IMR-90 (cell line): ENCODE data around the gene ADAMTS12. TPM values are rescaled to one million over a fixed set of nuclear protein-coding genes. Genes with fewer than 3 reads are reported as not detected.

Source experiments
- ATAC-seq: fragments of 200-7000 bp; cut with Tn5 transposase; 2 replicates; pipeline ENCODE4 v1.9.1; 2020; ENCODE audit warnings: low read depth, mild to moderate bottlenecking, moderate library complexity
- BruUV-seq: library from RNA; stranded (reverse); fragments of 400-500 nt; replicated peaks from 2 replicates; lab custom pipeline; 2021; lab: Mats Ljungman, UMichigan
- CTCF ChIA-PET: fragments of 300-600 bp; formaldehyde crosslinking; extraction: SDS; loops from one replicate; lab custom pipeline; 2021; ENCODE audit warnings: antibody characterized with exemption; lab: Yijun Ruan, JAX
- POLR2A ChIA-PET: fragments of 300-600 bp; sonication (Branson Sonifier 250); formaldehyde crosslinking; loops from one replicate; lab custom pipeline; 2022; ENCODE audit warnings: antibody characterized with exemption; ENCODE audit not compliant: unreplicated experiment; lab: Charles Lee
- DNase-seq: peaks from one replicate; pipeline ENCODE4 v3.0.0; 2013
- H2AFZ ChIP-seq: replicated peaks from 2 replicates; pipeline ENCODE3; 2013; ENCODE audit warnings: low read length, mild to moderate bottlenecking; ENCODE audit not compliant: poor library complexity
- H2AK5ac ChIP-seq: 2 replicates; pipeline ENCODE4 v1.6.1; 2013; ENCODE audit warnings: low read depth, low read length, inconsistent platforms
- H2AK9ac ChIP-seq: replicated peaks from 2 replicates; pipeline ENCODE3; 2013; ENCODE audit warnings: mild to moderate bottlenecking, low read depth, low read length, moderate library complexity; ENCODE audit not compliant: poor library complexity
- H2BK120ac ChIP-seq: 2 replicates; pipeline ENCODE4 v1.6.1; 2013; ENCODE audit warnings: low read depth, low read length, inconsistent platforms
- H2BK15ac ChIP-seq: 3 replicates; pipeline ENCODE4 v1.6.1; 2013; ENCODE audit warnings: low read depth, low read length, inconsistent platforms
- H2BK20ac ChIP-seq: 2 replicates; pipeline ENCODE4 v1.6.1; 2013; ENCODE audit warnings: low read depth, mild to moderate bottlenecking, inconsistent platforms, low read length, moderate library complexity
- H2BK5ac ChIP-seq: 2 replicates; pipeline ENCODE4 v1.6.1; 2013; ENCODE audit warnings: mild to moderate bottlenecking, low read depth, low read length, inconsistent platforms; ENCODE audit not compliant: poor library complexity, severe bottlenecking
- H3K14ac ChIP-seq: replicated peaks from 2 replicates; pipeline ENCODE4 v1.6.1; 2013; ENCODE audit warnings: low read depth, low read length, inconsistent platforms
- H3K18ac ChIP-seq: 2 replicates; pipeline ENCODE4 v1.6.1; 2013; ENCODE audit warnings: low read depth, low read length, control low read depth
- H3K23ac ChIP-seq: 2 replicates; pipeline ENCODE4 v1.6.1; 2013; ENCODE audit warnings: low read depth, low read length, inconsistent platforms
- H3K27ac ChIP-seq: 2 replicates; pipeline ENCODE4 v1.5.1; 2013; ENCODE audit warnings: mild to moderate bottlenecking, control low read depth, low read length; ENCODE audit not compliant: insufficient read depth
- H3K27me3 ChIP-seq: 2 replicates; pipeline ENCODE4 v1.6.1; 2013; ENCODE audit warnings: low read length; ENCODE audit not compliant: control insufficient read depth, insufficient read depth
- H3K36me3 ChIP-seq: 2 replicates; pipeline ENCODE4 v1.6.1; 2013; ENCODE audit warnings: low read length, mixed read lengths; ENCODE audit not compliant: control insufficient read depth, insufficient read depth
- H3K4ac ChIP-seq: 2 replicates; pipeline ENCODE4 v1.6.1; 2013; ENCODE audit warnings: low read depth, low read length, inconsistent platforms
- H3K4me1 ChIP-seq: 2 replicates; pipeline ENCODE4 v1.6.1; 2013; ENCODE audit warnings: low read length, mixed read lengths; ENCODE audit not compliant: control insufficient read depth, insufficient read depth
- H3K4me2 ChIP-seq: 2 replicates; pipeline ENCODE4 v1.6.1; 2013; ENCODE audit warnings: low read depth, mild to moderate bottlenecking, control low read depth, low read length, moderate library complexity
- H3K4me3 ChIP-seq: 2 replicates; pipeline ENCODE4 v1.5.1; 2013; ENCODE audit warnings: low read depth, mild to moderate bottlenecking, control low read depth, low read length, moderate library complexity; ENCODE audit not compliant: insufficient read depth
- H3K56ac ChIP-seq: 2 replicates; pipeline ENCODE4 v1.6.1; 2013; ENCODE audit warnings: low read length, inconsistent platforms; ENCODE audit not compliant: insufficient read depth; ENCODE audit errors: extremely low read depth
- H3K79me1 ChIP-seq, 2 experiments: 2 replicates each; pipeline ENCODE4 v1.6.1; 2013; ENCODE audit warnings: low read length in 2 of 2, inconsistent platforms in 1 of 2, low read depth in 1 of 2
- H3K9ac ChIP-seq: 2 replicates; pipeline ENCODE4 v1.6.1; 2013; ENCODE audit warnings: low read depth, low read length, control low read depth
- H3K9me1 ChIP-seq: 2 replicates; pipeline ENCODE4 v1.6.1; 2013; ENCODE audit warnings: low read length, inconsistent platforms; ENCODE audit not compliant: insufficient read depth
- H3K9me3 ChIP-seq: 2 replicates; pipeline ENCODE4 v1.6.1; 2013; ENCODE audit warnings: low read length; ENCODE audit not compliant: control insufficient read depth, insufficient read depth
- H4K20me1 ChIP-seq: 2 replicates; pipeline ENCODE4 v1.6.1; 2013; ENCODE audit warnings: low read length, inconsistent platforms; ENCODE audit not compliant: insufficient read depth
- H4K5ac ChIP-seq: 2 replicates; pipeline ENCODE4 v1.6.1; 2013; ENCODE audit warnings: mild to moderate bottlenecking, low read depth, low read length, control low read depth
- H4K8ac ChIP-seq, 2 experiments: 2 replicates each; pipeline ENCODE4 v1.6.1; 2013; ENCODE audit warnings: low read depth in 2 of 2, low read length in 2 of 2, control low read depth in 1 of 2, inconsistent platforms in 1 of 2
- H4K91ac ChIP-seq: 2 replicates; pipeline ENCODE4 v1.6.1; 2013; ENCODE audit warnings: low read depth, low read length, inconsistent platforms; ENCODE audit not compliant: insufficient read depth
- BHLHE40 ChIP-seq: fragments of 150-350 bp; IDR thresholded peaks from 2 replicates; pipeline ENCODE4 v1.6.1; 2016; ENCODE audit warnings: mild to moderate bottlenecking, low read depth, low read length
- CEBPB ChIP-seq: IDR thresholded peaks from 2 replicates; pipeline ENCODE4 v1.6.1; 2012; ENCODE audit warnings: low read depth, low read length, improper control_type of control experiment
- CHD1 ChIP-seq: IDR thresholded peaks from 2 replicates; pipeline ENCODE4 v1.6.1; 2012; ENCODE audit warnings: low read depth, low read length, improper control_type of control experiment
- CTCF ChIP-seq: conservative IDR thresholded peaks from 2 replicates; pipeline ENCODE4 v1.5.1; 2012; ENCODE audit warnings: mild to moderate bottlenecking, low read depth, low read length, improper control_type of control experiment
- ELK1 ChIP-seq: fragments of 150-350 bp; IDR thresholded peaks from 2 replicates; pipeline ENCODE4 v1.6.1; 2016; ENCODE audit warnings: low read depth, mild to moderate bottlenecking, low read length, moderate library complexity, borderline replicate concordance
- FOS ChIP-seq: fragments of 150-350 bp; IDR thresholded peaks from 2 replicates; pipeline ENCODE4 v1.6.1; 2016; ENCODE audit warnings: low read depth, low read length
- MAFK ChIP-seq: IDR thresholded peaks from 2 replicates; pipeline ENCODE4 v1.6.1; 2012; ENCODE audit warnings: low read depth, low read length, improper control_type of control experiment
- MAZ ChIP-seq: IDR thresholded peaks from 2 replicates; pipeline ENCODE4 v1.6.1; 2012; ENCODE audit warnings: low read depth, mild to moderate bottlenecking, low read length, improper control_type of control experiment, moderate library complexity, borderline replicate concordance
- MXI1 ChIP-seq: IDR thresholded peaks from 2 replicates; pipeline ENCODE4 v1.6.1; 2012; ENCODE audit warnings: low read depth, mild to moderate bottlenecking, low read length, moderate library complexity, borderline replicate concordance
- NFE2L2 ChIP-seq: fragments of 150-350 bp; IDR thresholded peaks from 2 replicates; pipeline ENCODE4 v1.6.1; 2016; ENCODE audit warnings: low read depth, mild to moderate bottlenecking, low read length
- POLR2A ChIP-seq: IDR thresholded peaks from 2 replicates; pipeline ENCODE4 v1.6.1; 2012; ENCODE audit warnings: mild to moderate bottlenecking, low read depth, low read length
- RAD21 ChIP-seq: IDR thresholded peaks from 2 replicates; pipeline ENCODE4 v1.6.1; 2012; ENCODE audit warnings: low read length, improper control_type of control experiment
- RCOR1 ChIP-seq: IDR thresholded peaks from 2 replicates; pipeline ENCODE4 v1.6.1; 2012; ENCODE audit warnings: mild to moderate bottlenecking, low read length, improper control_type of control experiment; ENCODE audit not compliant: insufficient replicate concordance
- RFX5 ChIP-seq: IDR thresholded peaks from 2 replicates; pipeline ENCODE4 v1.8.0; 2012; ENCODE audit warnings: low read depth, mild to moderate bottlenecking, low read length, moderate library complexity
- SMC3 ChIP-seq: fragments of 150-350 bp; IDR thresholded peaks from 2 replicates; pipeline ENCODE4 v1.6.1; 2016; ENCODE audit warnings: low read depth, mild to moderate bottlenecking, antibody characterized with exemption, low read length, moderate library complexity
- USF2 ChIP-seq: fragments of 150-350 bp; IDR thresholded peaks from 2 replicates; pipeline ENCODE4 v1.6.1; 2017; ENCODE audit warnings: mild to moderate bottlenecking, antibody characterized with exemption, low read length, low read depth
- WGBS, 2 experiments: methylation state at CpG; one replicate each; pipeline versions ENCODE4 v1.1.5 to v1.1.7; 2013; ENCODE audit warnings: missing lambda C conversion rate in 2 of 2; ENCODE audit not compliant: insufficient read length in 1 of 2; ENCODE audit errors: extremely low coverage in 2 of 2; 5-methylcytosine and 5-hydroxymethylcytosine counted together
- dilution Hi-C: fragments of 300-500 bp; cut with HindIII; formaldehyde crosslinking; loops from one replicate; pipeline ENCODE4 v1.14.3; 2018; ENCODE audit warnings: low sequenced_read_pairs; ENCODE audit not compliant: unreplicated experiment
- in situ Hi-C: fragments of 300-500 bp; cut with MboI; formaldehyde crosslinking; loops from 3 replicates; pipeline ENCODE4 v1.14.3; 2019; ENCODE audit warnings: low sequenced_read_pairs, inconsistent platforms, mixed read lengths
- intact Hi-C: fragments of 100-400 bp; cut with micrococcal nuclease; formaldehyde crosslinking; loops from 2 replicates; pipeline ENCODE4 v1.10.0; 2022
- polyA plus RNA-seq, 3 experiments: library from polyadenylated mRNA; depleted of rRNA; stranded (reverse); fragments of >200 nt; gene quantifications; 2 replicates each; pipeline ENCODE4 v1.2.3, GENCODE V29; 2012; ENCODE audit warnings: low replicate concordance in 1 of 3
- total RNA-seq: library from RNA; depleted of rRNA; stranded (reverse); fragments of >200 nt; gene quantifications from 2 replicates; pipeline ENCODE4 v1.2.3, GENCODE V29; 2012

ADAMTS12 gene
- total and polyA plus RNA-seq, 2 of the 4 experiments (the other 2 are of a cell fraction) = 27.3 to 51.3 TPM

- H4K91ac ChIP-seq = no peak overlapping the region
- no peak overlapping the region for H2AK5ac ChIP-seq
- dilution Hi-C loops = no loop called here
- DNase-seq (no peak), ATAC-seq (no peak)
- H4K5ac ChIP-seq = no peak overlapping the region
- no peak overlapping the region for H3K4me3 ChIP-seq
- H3K9ac ChIP-seq = no peak overlapping the region
- no CpG with 5 or more reads among the region's 6 CpGs for WGBS, 2 experiments
- no peak overlapping the region for H3K4ac ChIP-seq
- no peak overlapping the region for H2AK9ac ChIP-seq
- H4K8ac ChIP-seq = no peak overlapping the region
- no peaks in the 10 kb centered on the region for H3K27me3 ChIP-seq
- H2BK20ac ChIP-seq = no peak overlapping the region
- H2BK120ac ChIP-seq = no peak overlapping the region
- H3K9me3 ChIP-seq = no peaks in the 10 kb centered on the region
- no peaks in the 10 kb centered on the region for H3K36me3 ChIP-seq
- in situ Hi-C loops = no loop called here
- TF ChIP-seq RAD21 (no peak), SMC3 (no peak), ELK1 (no peak), RCOR1 (no peak), CTCF (no peak), MAZ (no peak), BHLHE40 (no peak), POLR2A (no peak), MAFK (no peak), FOS (no peak), CHD1 (no peak), CEBPB (no peak), NFE2L2 (no peak), USF2 (no peak), RFX5 (no peak), MXI1 (no peak)
- no peak overlapping the region for H3K14ac ChIP-seq
- H3K56ac ChIP-seq = no peak overlapping the region
- H3K23ac ChIP-seq = no peak overlapping the region
- H3K18ac ChIP-seq = no peak overlapping the region
- no peaks in the 10 kb centered on the region; the same call in none of the 2 replicates for H3K9me1 ChIP-seq
- BruUV-seq = no TSS peak
- H3K27ac ChIP-seq = no peak overlapping the region
- H3K4me2 ChIP-seq = no peak overlapping the region
- intact Hi-C loops = no loop called here
- H2AFZ ChIP-seq = no peak overlapping the region
- no peaks in the 10 kb centered on the region for H3K79me1 ChIP-seq
- ChIA-PET POLR2A (no interaction called here), CTCF (no interaction called here)
- H2BK5ac ChIP-seq = no peak overlapping the region
- no peaks in the 10 kb centered on the region for H4K20me1 ChIP-seq
- peaks cover 9% of the 10 kb centered on the region for H3K4me1 ChIP-seq
- H2BK15ac ChIP-seq = no peak overlapping the region
Measured at GRCh38 chr5:33489481-33490067, 402.2 kb downstream of the ADAMTS12 start.
